GM12891 (cell line): Measurements from ENCODE around the gene TBC1D1.

Experiments used
- POLR2A ChIP-seq: IDR thresholded peaks from 2 replicates; pipeline ENCODE4 v1.6.1; 2011; ENCODE audit warnings: low read depth, low read length, control low read depth
- POLR2AphosphoS5 ChIP-seq: IDR thresholded peaks from 2 replicates; pipeline ENCODE4 v1.6.1; 2011; ENCODE audit warnings: low read depth, low read length, control low read depth

DNA sequence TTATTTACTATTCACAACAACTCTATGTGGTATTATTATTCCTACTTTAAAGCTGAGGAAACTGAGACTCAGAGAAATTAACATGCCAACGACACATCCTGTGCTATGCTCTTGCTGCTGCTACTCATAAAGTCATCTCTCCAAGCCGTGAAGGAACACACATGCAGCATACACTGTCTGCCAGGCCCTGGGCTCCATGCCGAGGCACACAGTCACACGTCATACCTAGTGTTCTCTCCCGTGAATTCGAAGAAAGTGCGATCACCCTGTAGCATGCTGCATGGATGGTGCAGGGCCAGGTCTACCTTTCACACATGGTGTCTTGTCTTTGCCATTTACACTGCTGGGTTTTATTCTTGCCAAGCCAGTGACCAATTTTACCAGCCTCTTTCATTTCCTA lies 34.1 kb downstream of the TBC1D1 start:
- TF ChIP-seq POLR2AphosphoS5: no peak
- no peak for TF ChIP-seq POLR2A
